ENCODE results near the gene CYP26B1. TPM values are rescaled to one million over a fixed set of nuclear protein-coding genes. Genes with fewer than 3 reads are reported as not detected.

CYP26B1 gene
- polyA plus RNA-seq, 3 donors, result not detected

- Histone ChIP-seq H3K36me3 (replicated peaks in 1 of 2; ENCODE audit: control insufficient read depth in 1 of 2, insufficient read depth in 2 of 2, low read length in 2 of 2) (no peaks in the 10 kb centered on the region), H3K27ac (ENCODE audit: low read depth in 1 of 2, low read length in 2 of 2) (no peak overlapping the region), H3K4me3 (replicated peaks in 1 of 3; ENCODE audit: low read depth in 2 of 3, low read length in 3 of 3) (no peak overlapping the region), H3K9me3 (replicated peaks in 1 of 2; ENCODE audit: control insufficient read depth in 1 of 2, insufficient read depth in 1 of 2, low read length in 2 of 2) (peaks cover 0 to 39% of the 10 kb centered on the region in 2 donors), H4K20me1 (ENCODE audit: insufficient read depth, low read length) (no peaks in the 10 kb centered on the region), H3K4me1 (ENCODE audit: control insufficient read depth in 1 of 2, insufficient read depth in 2 of 2, low read length in 2 of 2) (no peaks in the 10 kb centered on the region), H3K4me2 (replicated peaks; ENCODE audit: extremely low read depth, low read length, poor library complexity, severe bottlenecking) (no peak overlapping the region), H2AFZ (ENCODE audit: insufficient read depth, low read depth, low read length, poor library complexity, severe bottlenecking) (no peak overlapping the region), H3K9ac (ENCODE audit: insufficient read depth, low read length, poor library complexity, severe bottlenecking) (no peak overlapping the region), H3K27me3 (ENCODE audit: control insufficient read depth in 2 of 2, insufficient read depth in 2 of 2, low read length in 2 of 2) (no peaks in the 10 kb centered on the region), H3K79me2 (ENCODE audit: insufficient read depth, low read length) (no peaks in the 10 kb centered on the region)
- intact Hi-C loops (cut with micrococcal nuclease), result no loop called here
- no peak for DNase-seq
- WGBS (ENCODE audit: insufficient coverage), result 93% methylated on average over 14 of the region's 17 CpGs
- Mint-ChIP-seq H3K27me3 (ENCODE audit: low read depth in 3 of 3) (peaks cover 0 to 3% (median 1%) of the 10 kb centered on the region in 3 donors), H3K27ac (no peak overlapping the region), H3K4me3 (no peak overlapping the region), H3K9me3 (peaks cover 2 to 22% (median 12%) of the 10 kb centered on the region in 7 donors), H3K36me3 (no peaks in the 10 kb centered on the region), H3K4me1 (no peaks in the 10 kb centered on the region)
- TF ChIP-seq, protein P1, sequence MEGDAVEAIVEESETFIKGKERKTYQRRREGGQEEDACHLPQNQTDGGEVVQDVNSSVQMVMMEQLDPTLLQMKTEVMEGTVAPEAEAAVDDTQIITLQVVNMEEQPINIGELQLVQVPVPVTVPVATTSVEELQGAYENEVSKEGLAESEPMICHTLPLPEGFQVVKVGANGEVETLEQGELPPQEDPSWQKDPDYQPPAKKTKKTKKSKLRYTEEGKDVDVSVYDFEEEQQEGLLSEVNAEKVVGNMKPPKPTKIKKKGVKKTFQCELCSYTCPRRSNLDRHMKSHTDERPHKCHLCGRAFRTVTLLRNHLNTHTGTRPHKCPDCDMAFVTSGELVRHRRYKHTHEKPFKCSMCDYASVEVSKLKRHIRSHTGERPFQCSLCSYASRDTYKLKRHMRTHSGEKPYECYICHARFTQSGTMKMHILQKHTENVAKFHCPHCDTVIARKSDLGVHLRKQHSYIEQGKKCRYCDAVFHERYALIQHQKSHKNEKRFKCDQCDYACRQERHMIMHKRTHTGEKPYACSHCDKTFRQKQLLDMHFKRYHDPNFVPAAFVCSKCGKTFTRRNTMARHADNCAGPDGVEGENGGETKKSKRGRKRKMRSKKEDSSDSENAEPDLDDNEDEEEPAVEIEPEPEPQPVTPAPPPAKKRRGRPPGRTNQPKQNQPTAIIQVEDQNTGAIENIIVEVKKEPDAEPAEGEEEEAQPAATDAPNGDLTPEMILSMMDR (IDR thresholded peaks at IDR 0.05), result no peak
Measured at GRCh38 chr2:72082887-72083286, 64.8 kb downstream of the CYP26B1 start.

- Mint-ChIP-seq H3K4me3 (no peak overlapping the region), H3K27me3 (ENCODE audit: low read depth in 3 of 3) (peaks cover 0 to 3% (median 1%) of the 10 kb centered on the region in 3 donors), H3K27ac (no peak overlapping the region), H3K4me1 (no peaks in the 10 kb centered on the region), H3K9me3 (peaks cover 2 to 23% (median 12%) of the 10 kb centered on the region in 7 donors), H3K36me3 (no peaks in the 10 kb centered on the region)
- intact Hi-C loops (cut with micrococcal nuclease), result no loop called here
- TF ChIP-seq, protein P1 (IDR thresholded peaks at IDR 0.05), result no peak
- no peaks in the 10 kb centered on the region for H4K20me1 ChIP-seq (ENCODE audit: insufficient read depth, low read length)
- whole genome bisulfite sequencing (ENCODE audit: insufficient coverage), result 94% methylated on average over 8 of the region's 12 CpGs
- H2AFZ ChIP-seq (ENCODE audit: insufficient read depth, low read depth, low read length, poor library complexity, severe bottlenecking), result no peak overlapping the region
- DNase-seq, result no peak
- H3K4me1 ChIP-seq (ENCODE audit: control insufficient read depth in 1 of 2, insufficient read depth in 2 of 2, low read length in 2 of 2), result no peaks in the 10 kb centered on the region
- no peaks in the 10 kb centered on the region for H3K79me2 ChIP-seq (ENCODE audit: insufficient read depth, low read length)
- no peaks in the 10 kb centered on the region for H3K36me3 ChIP-seq (replicated peaks in 1 of 2; ENCODE audit: control insufficient read depth in 1 of 2, insufficient read depth in 2 of 2, low read length in 2 of 2)
- H3K27ac ChIP-seq (ENCODE audit: low read depth in 1 of 2, low read length in 2 of 2), result no peak overlapping the region
- no peaks in the 10 kb centered on the region for H3K27me3 ChIP-seq (ENCODE audit: control insufficient read depth in 2 of 2, insufficient read depth in 2 of 2, low read length in 2 of 2)
- no peak overlapping the region for H3K4me2 ChIP-seq (replicated peaks; ENCODE audit: extremely low read depth, low read length, poor library complexity, severe bottlenecking)
- H3K9ac ChIP-seq (ENCODE audit: insufficient read depth, low read length, poor library complexity, severe bottlenecking), result no peak overlapping the region
- H3K9me3 ChIP-seq (replicated peaks in 1 of 2; ENCODE audit: control insufficient read depth in 1 of 2, insufficient read depth in 1 of 2, low read length in 2 of 2), result peaks cover 0 to 39% of the 10 kb centered on the region in 2 donors
- no peak overlapping the region for H3K4me3 ChIP-seq (replicated peaks in 1 of 3; ENCODE audit: low read depth in 2 of 3, low read length in 3 of 3)
Measured at GRCh38 chr2:72082021-72082601, 65.6 kb downstream of the CYP26B1 start.
